HG02610 (cell line): Measurements from ENCODE around the gene PACSIN3.
A peak's percentile ranks its signal among the peaks of the same experiment; 100 is the strongest.

Experiments
- ATAC-seq: cut with Tn5 transposase; IDR thresholded peaks from one replicate; pipeline ENCODE4 v1.9.1; 2021; ENCODE audit warnings: mild to moderate bottlenecking, moderate library complexity; ENCODE audit not compliant: unreplicated experiment

PACSIN3 gene

GRCh38 chr11:47177229-47177845 is 8.9 kb downstream of the PACSIN3 start:
- peak; percentile 37 for ATAC-seq

GRCh38 chr11:47176328-47177228 is 9.7 kb downstream of the PACSIN3 start, which contains the start of gene ARFGAP2:
TSS of gene ARFGAP2 (minus strand) at chr11:47176879. CDS start at chr11:47176853, 26 bp downstream.
- ATAC-seq: peak; percentile 88

GRCh38 chr11:47175746-47176327 is 10.4 kb downstream of the PACSIN3 start:
- ATAC-seq: no peak

GRCh38 chr11:47172740-47173336 is 13.4 kb downstream of the PACSIN3 start:
- ATAC-seq: no peak

- no peak for ATAC-seq
These were observed 14.4 kb downstream of the PACSIN3 start for GRCh38 chr11:47171856-47172255.

- no peak for ATAC-seq
These were observed 15.0 kb downstream of the PACSIN3 start for GRCh38 chr11:47171061-47171838.

GRCh38 chr11:47166368-47166767 is 19.9 kb downstream of the PACSIN3 start:
- no peak for ATAC-seq

- ATAC-seq: no peak
These were observed 20.9 kb downstream of the PACSIN3 start for GRCh38 chr11:47165253-47165840.

- ATAC-seq: no peak
These were observed 21.9 kb downstream of the PACSIN3 start for GRCh38 chr11:47164321-47164720.

GRCh38 chr11:47163898-47164297 is 22.3 kb downstream of the PACSIN3 start:
- ATAC-seq: no peak

- ATAC-seq: no peak
These were observed 23.0 kb downstream of the PACSIN3 start for GRCh38 chr11:47163193-47163592.

GRCh38 chr11:47162426-47162825 is 23.8 kb downstream of the PACSIN3 start:
- no peak for ATAC-seq

- ATAC-seq: no peak
These were observed 24.3 kb downstream of the PACSIN3 start for GRCh38 chr11:47161890-47162289.

- no peak for ATAC-seq
These were observed 24.9 kb downstream of the PACSIN3 start for GRCh38 chr11:47161134-47161854.

GRCh38 chr11:47160753-47161133 is 25.5 kb downstream of the PACSIN3 start:
- ATAC-seq: no peak

- ATAC-seq: no peak
These were observed 28.0 kb downstream of the PACSIN3 start for GRCh38 chr11:47158242-47158641.

- ATAC-seq: no peak
These were observed 28.4 kb downstream of the PACSIN3 start for GRCh38 chr11:47157805-47158204.

GRCh38 chr11:47156951-47157350 is 29.3 kb downstream of the PACSIN3 start:
- no peak for ATAC-seq

GRCh38 chr11:47156333-47156732 is 29.9 kb downstream of the PACSIN3 start:
- ATAC-seq: no peak

- no peak for ATAC-seq
These were observed 30.4 kb downstream of the PACSIN3 start for GRCh38 chr11:47155879-47156278.
